A549 (cell line): Measurements from ENCODE around the gene PRKCG.

Source experiments
- BHLHE40 ChIP-seq: IDR thresholded peaks from 2 replicates; pipeline ENCODE4 v1.6.1; 2012; ENCODE audit warnings: low read depth, low read length, inconsistent platforms
- CEBPB ChIP-seq, 2 experiments: fragments of >200 bp in 1 of 2; sonication (Bioruptor Twin) in 1 of 2; formaldehyde crosslinking in 1 of 2; IDR thresholded peaks; 2 replicates each; pipeline ENCODE4 v1.6.1; 2012 to 2016
- MAZ ChIP-seq: fragments of 150-350 bp; IDR thresholded peaks from 2 replicates; pipeline ENCODE4 v1.6.1; 2014; ENCODE audit warnings: antibody characterized with exemption, low read depth, low read length, borderline replicate concordance
- POLR2A ChIP-seq: IDR thresholded peaks from 2 replicates; pipeline ENCODE4 v1.6.1; 2012; ENCODE audit warnings: mild to moderate bottlenecking, low read length
- POLR2AphosphoS2 ChIP-seq: conservative IDR thresholded peaks from 2 replicates; pipeline ENCODE4 v1.6.1; 2012; ENCODE audit warnings: low read length, improper control_type of control experiment, inconsistent platforms
- RFX5 ChIP-seq: fragments of 450-650 bp; IDR thresholded peaks from 2 replicates; pipeline ENCODE4 v1.7.1; 2014; ENCODE audit warnings: antibody characterized with exemption, mild to moderate bottlenecking, moderate library complexity
- RNF2 ChIP-seq: fragments of 200-600 bp; sonication (generic); IDR thresholded peaks from 2 replicates; pipeline ENCODE4 v1.6.1; 2016; ENCODE audit warnings: low read depth, mild to moderate bottlenecking, antibody characterized with exemption, moderate library complexity, borderline replicate concordance
- TF ChIP-seq, protein P1 (sequence below): fragments of >200 bp; sonication (Bioruptor Twin); formaldehyde crosslinking; IDR thresholded peaks from 3 replicates; pipeline ENCODE4 v1.5.1; 2016
- TF ChIP-seq, protein P2 (sequence below): fragments of 200-600 bp; sonication (generic); IDR thresholded peaks from 2 replicates; pipeline ENCODE4 v1.6.1; 2016; ENCODE audit warnings: antibody characterized with exemption, mild to moderate bottlenecking, moderate library complexity
- TF ChIP-seq, protein P3 (sequence below): fragments of 450-650 bp; IDR thresholded peaks from 2 replicates; pipeline ENCODE4 v1.6.1; 2014; ENCODE audit warnings: antibody characterized with exemption
- TF ChIP-seq, protein P4 (sequence below): IDR thresholded peaks from 2 replicates; pipeline ENCODE4 v1.6.1; 2012
- TF ChIP-seq, protein P5 (sequence below): fragments of 250-450 bp; sonication (Bioruptor Pico); IDR thresholded peaks from 2 replicates; pipeline ENCODE4 v1.5.0; 2021; ENCODE audit warnings: mild to moderate bottlenecking, moderate library complexity, borderline replicate concordance
- TF ChIP-seq, protein P6 (sequence below): fragments of 150-350 bp; IDR thresholded peaks from 2 replicates; pipeline ENCODE4 v1.6.1; 2014; ENCODE audit warnings: low read depth, mild to moderate bottlenecking, low read length

DNA sequence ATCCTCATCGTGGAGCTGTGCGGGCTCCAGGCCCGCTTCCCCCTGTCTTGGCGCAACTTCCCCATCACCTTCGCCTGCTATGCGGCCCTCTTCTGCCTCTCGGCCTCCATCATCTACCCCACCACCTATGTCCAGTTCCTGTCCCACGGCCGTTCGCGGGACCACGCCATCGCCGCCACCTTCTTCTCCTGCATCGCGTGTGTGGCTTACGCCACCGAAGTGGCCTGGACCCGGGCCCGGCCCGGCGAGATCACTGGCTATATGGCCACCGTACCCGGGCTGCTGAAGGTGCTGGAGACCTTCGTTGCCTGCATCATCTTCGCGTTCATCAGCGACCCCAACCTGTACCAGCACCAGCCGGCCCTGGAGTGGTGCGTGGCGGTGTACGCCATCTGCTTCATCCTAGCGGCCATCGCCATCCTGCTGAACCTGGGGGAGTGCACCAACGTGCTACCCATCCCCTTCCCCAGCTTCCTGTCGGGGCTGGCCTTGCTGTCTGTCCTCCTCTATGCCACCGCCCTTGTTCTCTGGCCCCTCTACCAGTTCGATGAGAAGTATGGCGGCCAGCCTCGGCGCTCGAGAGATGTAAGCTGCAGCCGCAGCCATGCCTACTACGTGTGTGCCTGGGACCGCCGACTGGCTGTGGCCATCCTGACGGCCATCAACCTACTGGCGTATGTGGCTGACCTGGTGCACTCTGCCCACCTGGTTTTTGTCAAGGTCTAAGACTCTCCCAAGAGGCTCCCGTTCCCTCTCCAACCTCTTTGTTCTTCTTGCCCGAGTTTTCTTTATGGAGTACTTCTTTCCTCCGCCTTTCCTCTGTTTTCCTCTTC lies 8.0 kb upstream of the PRKCG start:
- TF ChIP-seq, protein P1, sequence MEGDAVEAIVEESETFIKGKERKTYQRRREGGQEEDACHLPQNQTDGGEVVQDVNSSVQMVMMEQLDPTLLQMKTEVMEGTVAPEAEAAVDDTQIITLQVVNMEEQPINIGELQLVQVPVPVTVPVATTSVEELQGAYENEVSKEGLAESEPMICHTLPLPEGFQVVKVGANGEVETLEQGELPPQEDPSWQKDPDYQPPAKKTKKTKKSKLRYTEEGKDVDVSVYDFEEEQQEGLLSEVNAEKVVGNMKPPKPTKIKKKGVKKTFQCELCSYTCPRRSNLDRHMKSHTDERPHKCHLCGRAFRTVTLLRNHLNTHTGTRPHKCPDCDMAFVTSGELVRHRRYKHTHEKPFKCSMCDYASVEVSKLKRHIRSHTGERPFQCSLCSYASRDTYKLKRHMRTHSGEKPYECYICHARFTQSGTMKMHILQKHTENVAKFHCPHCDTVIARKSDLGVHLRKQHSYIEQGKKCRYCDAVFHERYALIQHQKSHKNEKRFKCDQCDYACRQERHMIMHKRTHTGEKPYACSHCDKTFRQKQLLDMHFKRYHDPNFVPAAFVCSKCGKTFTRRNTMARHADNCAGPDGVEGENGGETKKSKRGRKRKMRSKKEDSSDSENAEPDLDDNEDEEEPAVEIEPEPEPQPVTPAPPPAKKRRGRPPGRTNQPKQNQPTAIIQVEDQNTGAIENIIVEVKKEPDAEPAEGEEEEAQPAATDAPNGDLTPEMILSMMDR, result no peak
- TF ChIP-seq, protein P2, sequence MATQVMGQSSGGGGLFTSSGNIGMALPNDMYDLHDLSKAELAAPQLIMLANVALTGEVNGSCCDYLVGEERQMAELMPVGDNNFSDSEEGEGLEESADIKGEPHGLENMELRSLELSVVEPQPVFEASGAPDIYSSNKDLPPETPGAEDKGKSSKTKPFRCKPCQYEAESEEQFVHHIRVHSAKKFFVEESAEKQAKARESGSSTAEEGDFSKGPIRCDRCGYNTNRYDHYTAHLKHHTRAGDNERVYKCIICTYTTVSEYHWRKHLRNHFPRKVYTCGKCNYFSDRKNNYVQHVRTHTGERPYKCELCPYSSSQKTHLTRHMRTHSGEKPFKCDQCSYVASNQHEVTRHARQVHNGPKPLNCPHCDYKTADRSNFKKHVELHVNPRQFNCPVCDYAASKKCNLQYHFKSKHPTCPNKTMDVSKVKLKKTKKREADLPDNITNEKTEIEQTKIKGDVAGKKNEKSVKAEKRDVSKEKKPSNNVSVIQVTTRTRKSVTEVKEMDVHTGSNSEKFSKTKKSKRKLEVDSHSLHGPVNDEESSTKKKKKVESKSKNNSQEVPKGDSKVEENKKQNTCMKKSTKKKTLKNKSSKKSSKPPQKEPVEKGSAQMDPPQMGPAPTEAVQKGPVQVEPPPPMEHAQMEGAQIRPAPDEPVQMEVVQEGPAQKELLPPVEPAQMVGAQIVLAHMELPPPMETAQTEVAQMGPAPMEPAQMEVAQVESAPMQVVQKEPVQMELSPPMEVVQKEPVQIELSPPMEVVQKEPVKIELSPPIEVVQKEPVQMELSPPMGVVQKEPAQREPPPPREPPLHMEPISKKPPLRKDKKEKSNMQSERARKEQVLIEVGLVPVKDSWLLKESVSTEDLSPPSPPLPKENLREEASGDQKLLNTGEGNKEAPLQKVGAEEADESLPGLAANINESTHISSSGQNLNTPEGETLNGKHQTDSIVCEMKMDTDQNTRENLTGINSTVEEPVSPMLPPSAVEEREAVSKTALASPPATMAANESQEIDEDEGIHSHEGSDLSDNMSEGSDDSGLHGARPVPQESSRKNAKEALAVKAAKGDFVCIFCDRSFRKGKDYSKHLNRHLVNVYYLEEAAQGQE, result no peak
- TF ChIP-seq, protein P3, sequence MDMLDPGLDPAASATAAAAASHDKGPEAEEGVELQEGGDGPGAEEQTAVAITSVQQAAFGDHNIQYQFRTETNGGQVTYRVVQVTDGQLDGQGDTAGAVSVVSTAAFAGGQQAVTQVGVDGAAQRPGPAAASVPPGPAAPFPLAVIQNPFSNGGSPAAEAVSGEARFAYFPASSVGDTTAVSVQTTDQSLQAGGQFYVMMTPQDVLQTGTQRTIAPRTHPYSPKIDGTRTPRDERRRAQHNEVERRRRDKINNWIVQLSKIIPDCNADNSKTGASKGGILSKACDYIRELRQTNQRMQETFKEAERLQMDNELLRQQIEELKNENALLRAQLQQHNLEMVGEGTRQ, result peak; percentile 32
- TF ChIP-seq, protein P4, sequence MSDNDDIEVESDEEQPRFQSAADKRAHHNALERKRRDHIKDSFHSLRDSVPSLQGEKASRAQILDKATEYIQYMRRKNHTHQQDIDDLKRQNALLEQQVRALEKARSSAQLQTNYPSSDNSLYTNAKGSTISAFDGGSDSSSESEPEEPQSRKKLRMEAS, result no peak
- TF ChIP-seq RNF2 (no peak), CEBPB (IDR thresholded peaks at IDR 0.05) (no peak), POLR2AphosphoS2 (0 out of 2 replicates have a peak, but pooled peaks have one; percentile 52), POLR2A (no peak), BHLHE40 (no peak), RFX5 (no peak), MAZ (no peak)
- TF ChIP-seq, protein P5, sequence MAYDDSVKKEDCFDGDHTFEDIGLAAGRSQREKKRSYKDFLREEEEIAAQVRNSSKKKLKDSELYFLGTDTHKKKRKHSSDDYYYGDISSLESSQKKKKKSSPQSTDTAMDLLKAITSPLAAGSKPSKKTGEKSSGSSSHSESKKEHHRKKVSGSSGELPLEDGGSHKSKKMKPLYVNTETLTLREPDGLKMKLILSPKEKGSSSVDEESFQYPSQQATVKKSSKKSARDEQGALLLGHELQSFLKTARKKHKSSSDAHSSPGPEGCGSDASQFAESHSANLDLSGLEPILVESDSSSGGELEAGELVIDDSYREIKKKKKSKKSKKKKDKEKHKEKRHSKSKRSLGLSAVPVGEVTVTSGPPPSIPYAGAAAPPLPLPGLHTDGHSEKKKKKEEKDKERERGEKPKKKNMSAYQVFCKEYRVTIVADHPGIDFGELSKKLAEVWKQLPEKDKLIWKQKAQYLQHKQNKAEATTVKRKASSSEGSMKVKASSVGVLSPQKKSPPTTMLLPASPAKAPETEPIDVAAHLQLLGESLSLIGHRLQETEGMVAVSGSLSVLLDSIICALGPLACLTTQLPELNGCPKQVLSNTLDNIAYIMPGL (CRISPR knock-in tag), result no peak
- TF ChIP-seq, protein P6, sequence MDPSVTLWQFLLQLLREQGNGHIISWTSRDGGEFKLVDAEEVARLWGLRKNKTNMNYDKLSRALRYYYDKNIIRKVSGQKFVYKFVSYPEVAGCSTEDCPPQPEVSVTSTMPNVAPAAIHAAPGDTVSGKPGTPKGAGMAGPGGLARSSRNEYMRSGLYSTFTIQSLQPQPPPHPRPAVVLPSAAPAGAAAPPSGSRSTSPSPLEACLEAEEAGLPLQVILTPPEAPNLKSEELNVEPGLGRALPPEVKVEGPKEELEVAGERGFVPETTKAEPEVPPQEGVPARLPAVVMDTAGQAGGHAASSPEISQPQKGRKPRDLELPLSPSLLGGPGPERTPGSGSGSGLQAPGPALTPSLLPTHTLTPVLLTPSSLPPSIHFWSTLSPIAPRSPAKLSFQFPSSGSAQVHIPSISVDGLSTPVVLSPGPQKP, result no peak
